OCI-LY3 (cell line): ENCODE measurements around the gene ADRA1B.

Experiments
- EZH2phosphoT487 ChIP-seq: fragments of 200-600 bp; shearing (Covaris generic); IDR thresholded peaks from 2 replicates; pipeline ENCODE4 v1.6.1; 2018; ENCODE audit warnings: antibody characterized with exemption, mixed run types, low read depth
- TF ChIP-seq, protein P1 (sequence below): fragments of 200-600, 300-600 bp; sonication (generic); IDR thresholded peaks from 2 replicates; pipeline ENCODE4 v1.5.1; 2014; ENCODE audit warnings: antibody characterized with exemption, low read length, low read depth

DNA sequence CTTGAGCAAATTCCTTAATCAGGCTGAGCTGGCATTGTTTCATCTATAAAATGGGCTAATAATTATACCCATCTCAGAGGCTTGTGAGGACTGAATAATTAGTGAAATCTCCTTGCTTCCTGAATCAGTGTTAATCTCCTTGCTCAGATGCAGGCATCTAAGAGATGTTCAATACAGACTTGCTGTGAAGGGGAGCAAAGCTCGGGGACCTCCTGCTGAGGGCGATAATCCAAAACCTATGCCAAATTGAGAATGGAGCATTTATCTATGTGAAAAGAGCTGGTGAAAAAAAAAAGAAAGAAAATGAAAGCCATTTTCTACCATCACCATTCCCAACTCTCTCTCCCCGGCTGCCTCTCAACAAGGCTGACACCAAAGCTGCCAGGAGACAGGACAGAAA is 37.3 kb downstream of the ADRA1B start:
- TF ChIP-seq, protein P1, sequence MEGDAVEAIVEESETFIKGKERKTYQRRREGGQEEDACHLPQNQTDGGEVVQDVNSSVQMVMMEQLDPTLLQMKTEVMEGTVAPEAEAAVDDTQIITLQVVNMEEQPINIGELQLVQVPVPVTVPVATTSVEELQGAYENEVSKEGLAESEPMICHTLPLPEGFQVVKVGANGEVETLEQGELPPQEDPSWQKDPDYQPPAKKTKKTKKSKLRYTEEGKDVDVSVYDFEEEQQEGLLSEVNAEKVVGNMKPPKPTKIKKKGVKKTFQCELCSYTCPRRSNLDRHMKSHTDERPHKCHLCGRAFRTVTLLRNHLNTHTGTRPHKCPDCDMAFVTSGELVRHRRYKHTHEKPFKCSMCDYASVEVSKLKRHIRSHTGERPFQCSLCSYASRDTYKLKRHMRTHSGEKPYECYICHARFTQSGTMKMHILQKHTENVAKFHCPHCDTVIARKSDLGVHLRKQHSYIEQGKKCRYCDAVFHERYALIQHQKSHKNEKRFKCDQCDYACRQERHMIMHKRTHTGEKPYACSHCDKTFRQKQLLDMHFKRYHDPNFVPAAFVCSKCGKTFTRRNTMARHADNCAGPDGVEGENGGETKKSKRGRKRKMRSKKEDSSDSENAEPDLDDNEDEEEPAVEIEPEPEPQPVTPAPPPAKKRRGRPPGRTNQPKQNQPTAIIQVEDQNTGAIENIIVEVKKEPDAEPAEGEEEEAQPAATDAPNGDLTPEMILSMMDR, result no peak
- TF ChIP-seq EZH2phosphoT487, result no peak
